Activated T-cell treated with anti-CD3 and anti-CD28 coated beads for 4 hours (primary cell): ENCODE results near the gene NKPD1.

Experiments used
- DNase-seq: peaks from one replicate; pipeline ENCODE4 v3.0.0-alpha.2; 2020

The NKPD1 gene

GRCh38 chr19:45117167-45117594 is 43.6 kb downstream of the NKPD1 start:
- peak; percentile 43 for DNase-seq

- no peak for DNase-seq
Observed at GRCh38 chr19:45115809-45116615, 44.8 kb downstream of the NKPD1 start.

- DNase-seq: no peak
Observed at GRCh38 chr19:45114116-45114515, 46.7 kb downstream of the NKPD1 start.

- no peak for DNase-seq
Observed at GRCh38 chr19:45113628-45114027, 47.2 kb downstream of the NKPD1 start.

- no peak for DNase-seq
Observed at GRCh38 chr19:45112111-45112827, 48.5 kb downstream of the NKPD1 start.
